Measurements from ENCODE around the gene CCHCR1. TPM values are rescaled to one million over a fixed set of nuclear protein-coding genes. Genes with fewer than 3 reads are reported as not detected.
A peak's percentile ranks its signal among the peaks of the same experiment; 100 is the strongest.

The CCHCR1 gene
- total and polyA plus RNA-seq, 9 of the 15 experiments (the other 6 are each of a cell fraction or from before 2014, with no cell fraction given) = 1.2 to 47.3 (median 32.0) TPM

DNA sequence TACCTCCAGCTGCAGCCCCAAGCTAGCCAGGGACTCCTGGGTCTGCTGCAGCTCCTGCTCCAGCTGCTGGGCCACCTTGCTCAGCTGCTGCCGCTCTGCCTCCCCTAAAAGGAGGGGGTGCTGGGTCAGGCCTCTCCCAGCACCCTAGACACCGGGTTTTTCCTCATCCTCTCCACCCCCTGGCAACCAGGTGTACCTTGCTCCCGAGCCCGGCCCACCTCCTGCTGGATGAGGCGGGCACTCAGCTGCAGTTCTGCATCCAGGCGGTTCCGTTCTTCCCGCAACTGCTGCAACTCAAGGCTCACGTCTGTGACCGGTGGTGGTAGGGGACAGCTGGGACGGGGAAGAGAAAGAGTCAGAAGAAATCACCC, 12.6 kb downstream of the CCHCR1 start (continued):
- TF ChIP-seq, protein P1, sequence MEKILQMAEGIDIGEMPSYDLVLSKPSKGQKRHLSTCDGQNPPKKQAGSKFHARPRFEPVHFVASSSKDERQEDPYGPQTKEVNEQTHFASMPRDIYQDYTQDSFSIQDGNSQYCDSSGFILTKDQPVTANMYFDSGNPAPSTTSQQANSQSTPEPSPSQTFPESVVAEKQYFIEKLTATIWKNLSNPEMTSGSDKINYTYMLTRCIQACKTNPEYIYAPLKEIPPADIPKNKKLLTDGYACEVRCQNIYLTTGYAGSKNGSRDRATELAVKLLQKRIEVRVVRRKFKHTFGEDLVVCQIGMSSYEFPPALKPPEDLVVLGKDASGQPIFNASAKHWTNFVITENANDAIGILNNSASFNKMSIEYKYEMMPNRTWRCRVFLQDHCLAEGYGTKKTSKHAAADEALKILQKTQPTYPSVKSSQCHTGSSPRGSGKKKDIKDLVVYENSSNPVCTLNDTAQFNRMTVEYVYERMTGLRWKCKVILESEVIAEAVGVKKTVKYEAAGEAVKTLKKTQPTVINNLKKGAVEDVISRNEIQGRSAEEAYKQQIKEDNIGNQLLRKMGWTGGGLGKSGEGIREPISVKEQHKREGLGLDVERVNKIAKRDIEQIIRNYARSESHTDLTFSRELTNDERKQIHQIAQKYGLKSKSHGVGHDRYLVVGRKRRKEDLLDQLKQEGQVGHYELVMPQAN (IDR thresholded peaks at IDR 0.05; ENCODE audit: borderline replicate concordance) = no peak

- FAIRE-seq (no peak), DNase-seq (ENCODE audit: extremely low read depth in 1 of 4, low spot score in 3 of 4) (no peak), ATAC-seq (no peak)
- no peak overlapping the region for H3K4me3 ChIP-seq
- peaks cover 0 to 4% of the 10 kb centered on the region in 2 experiments; a peak in 3 of 5 replicates for H3K4me1 ChIP-seq (replicated peaks in 1 of 2; ENCODE audit: control insufficient read depth in 2 of 2, insufficient read depth in 2 of 2, low read length in 2 of 2)
- 89% methylated on average over 15 of the region's 18 CpGs for WGBS (ENCODE audit: insufficient coverage, low coverage, missing lambda C conversion rate)
- no peaks in the 10 kb centered on the region for H3K9me3 ChIP-seq (replicated peaks; ENCODE audit: control insufficient read depth, insufficient read depth, low read depth, low read length)
- H3K27ac ChIP-seq (ENCODE audit: extremely low read depth, low read depth, low read length) = no peak overlapping the region
- H3K36me3 ChIP-seq (ENCODE audit: control insufficient read depth, insufficient read depth, low read length) = peaks cover 46% of the 10 kb centered on the region; the same call in 2 of the 3 replicates
- no peaks in the 10 kb centered on the region for H3K9me1 ChIP-seq (ENCODE audit: control insufficient read depth, insufficient read depth, low read length)
- ChIA-PET POLR2A (interaction anchor here (0.6 to 2.6 kb wide), 6 partner anchors 11 to 236 kb away, joined by 3 to 7 read pairs (median 4); partner anchors contain the start of genes CCHCR1 and TCF19), CTCF (ENCODE audit: low intra/inter-chr PET ratio) (interaction anchor here (0.8 kb wide), 1 partner anchor 8 kb away, joined by 3 read pairs; no protein-coding TSS in a partner anchor)
- BruUV-seq (replicated peaks) = TSS peak; percentile 28
- intact Hi-C loops (cut with micrococcal nuclease) (no loop called here), in situ Hi-C loops (cut with MboI) (no loop called here)
- H3K4me2 ChIP-seq (ENCODE audit: insufficient read depth, low read length) = no peak overlapping the region
- H3K27me3 ChIP-seq (ENCODE audit: control insufficient read depth in 2 of 2, insufficient read depth in 2 of 2, low read length in 2 of 2) = no peaks in the 10 kb centered on the region; a peak in 1 of 5 replicates
- no peak overlapping the region for H2AFZ ChIP-seq (ENCODE audit: low read depth, low read length)
- H3K79me2 ChIP-seq (ENCODE audit: control insufficient read depth, insufficient read depth, low read length) = no peaks in the 10 kb centered on the region
- H3K9ac ChIP-seq (ENCODE audit: insufficient read depth in 1 of 2, low read depth in 2 of 2, low read length in 2 of 2) = peak overlapping the region in 1 of 2 experiments; percentile 45; a peak in 1 of 4 replicates
- no peaks in the 10 kb centered on the region; the same call in 1 of the 2 replicates for H4K20me1 ChIP-seq (replicated peaks; ENCODE audit: control insufficient read depth, insufficient read depth, low read length)
- TF ChIP-seq ZFX (CRISPR knock-in tag; IDR thresholded peaks at IDR 0.05) = no peak
- no peak for TF ChIP-seq HBP1 (CRISPR knock-in tag; IDR thresholded peaks at IDR 0.05)
- TF ChIP-seq ZSCAN32 (CRISPR knock-in tag; IDR thresholded peaks at IDR 0.05) = no peak
- TF ChIP-seq ZNF699 (CRISPR knock-in tag; IDR thresholded peaks at IDR 0.05; ENCODE audit: insufficient replicate concordance) = no peak
- no peak for TF ChIP-seq PURB (CRISPR knock-in tag; IDR thresholded peaks at IDR 0.05; ENCODE audit: low read depth)
- TF ChIP-seq FIP1L1 (IDR thresholded peaks at IDR 0.05; ENCODE audit: low read depth, low read length, poor library complexity, severe bottlenecking) = no peak
- no peak for TF ChIP-seq ETS2 (tag; IDR thresholded peaks at IDR 0.05; ENCODE audit: borderline replicate concordance, poor library complexity, severe bottlenecking)
- TF ChIP-seq MBD2 (IDR thresholded peaks at IDR 0.05; ENCODE audit: borderline replicate concordance, low read depth) = no peak
These were observed 13.2 kb downstream of the CCHCR1 start for GRCh38 chr6:31144296-31144969.
